ENCODE data around the gene STAU1.
A peak's percentile ranks its signal among the peaks of the same experiment; 100 is the strongest.
"Not testable (repeated sequence)": the region's sequence is repeated elsewhere in the genome, so short reads cannot be mapped to it uniquely, and the experiment has no call there.

STAU1 gene
- total RNA-seq: 67.5 to 105 (median 73.6) reads per million in 3 experiments

- peak; percentile 91 for DNase-seq
Observed at GRCh38 chr20:49187851-49188641, at the start of gene STAU1. TSS of gene STAU1 (minus strand) at chr20:49188334. CDS start at chr20:49166201, 22,133 bp downstream.

GRCh38 chr20:49237531-49237930 lies 49.4 kb upstream of the STAU1 start:
- DNase-seq: no peak

- no peak for DNase-seq
Observed at GRCh38 chr20:49236301-49236700, 48.2 kb upstream of the STAU1 start.

- DNase-seq: no peak
Observed at GRCh38 chr20:49234831-49235230, 46.7 kb upstream of the STAU1 start.

- DNase-seq: no peak
Observed at GRCh38 chr20:49233226-49233625, 45.1 kb upstream of the STAU1 start.

GRCh38 chr20:49231471-49231870 lies 43.3 kb upstream of the STAU1 start:
- no peak for DNase-seq

GRCh38 chr20:49230561-49231133 lies 42.5 kb upstream of the STAU1 start:
- no peak for DNase-seq

GRCh38 chr20:49230021-49230420 lies 41.9 kb upstream of the STAU1 start:
- no peak for DNase-seq

- DNase-seq: no peak
Observed at GRCh38 chr20:49229381-49229780, 41.2 kb upstream of the STAU1 start.

GRCh38 chr20:49228676-49229075 lies 40.5 kb upstream of the STAU1 start:
- DNase-seq: no peak

GRCh38 chr20:49225896-49226295 lies 37.8 kb upstream of the STAU1 start:
- DNase-seq: no peak

GRCh38 chr20:49219924-49220831 lies 32.0 kb upstream of the STAU1 start:
- no peak for DNase-seq

GRCh38 chr20:49219091-49219923 lies 31.2 kb upstream of the STAU1 start, which contains the start of gene DDX27:
TSS of gene DDX27 (plus strand) at chr20:49219416. CDS start at chr20:49219449, 33 bp downstream.
- DNase-seq: peak; percentile 98

GRCh38 chr20:49218739-49219090 lies 30.6 kb upstream of the STAU1 start:
- DNase-seq: not testable (repeated sequence)

GRCh38 chr20:49216991-49217578 lies 29.0 kb upstream of the STAU1 start:
- DNase-seq: peak; percentile 82

GRCh38 chr20:49215232-49215631 lies 27.1 kb upstream of the STAU1 start:
- DNase-seq: no peak

- DNase-seq: no peak
Observed at GRCh38 chr20:49214571-49214970, 26.4 kb upstream of the STAU1 start.

- no peak for DNase-seq
Observed at GRCh38 chr20:49210757-49211110, 22.6 kb upstream of the STAU1 start.

- no peak for DNase-seq
Observed at GRCh38 chr20:49210101-49210756, 22.1 kb upstream of the STAU1 start.

- DNase-seq: no peak
Observed at GRCh38 chr20:49207076-49207475, 18.9 kb upstream of the STAU1 start.

- no peak for DNase-seq
Observed at GRCh38 chr20:49203746-49204145, 15.6 kb upstream of the STAU1 start.

GRCh38 chr20:49203011-49203410 lies 14.9 kb upstream of the STAU1 start:
- DNase-seq: no peak

All from central memory CD4-positive, alpha-beta T cell (primary cell).